Stimulated activated CD4-positive, alpha-beta T cell treated with anti-CD3 and anti-CD28 coated beads, Interleukin-1b, Interleukin-23, amount 100 ng/mL, for 4 hours (primary cell): ENCODE data around the gene EDARADD.
"Not testable (repeated sequence)": the region's sequence is repeated elsewhere in the genome, so short reads cannot be mapped to it uniquely, and the experiment has no call there.

Source experiments
- DNase-seq, 2 donors: peaks; one replicate each; pipeline ENCODE4 v3.0.0-alpha.2; 2020; ENCODE audit warnings: low read depth in 2 of 2

Gene EDARADD

DNA sequence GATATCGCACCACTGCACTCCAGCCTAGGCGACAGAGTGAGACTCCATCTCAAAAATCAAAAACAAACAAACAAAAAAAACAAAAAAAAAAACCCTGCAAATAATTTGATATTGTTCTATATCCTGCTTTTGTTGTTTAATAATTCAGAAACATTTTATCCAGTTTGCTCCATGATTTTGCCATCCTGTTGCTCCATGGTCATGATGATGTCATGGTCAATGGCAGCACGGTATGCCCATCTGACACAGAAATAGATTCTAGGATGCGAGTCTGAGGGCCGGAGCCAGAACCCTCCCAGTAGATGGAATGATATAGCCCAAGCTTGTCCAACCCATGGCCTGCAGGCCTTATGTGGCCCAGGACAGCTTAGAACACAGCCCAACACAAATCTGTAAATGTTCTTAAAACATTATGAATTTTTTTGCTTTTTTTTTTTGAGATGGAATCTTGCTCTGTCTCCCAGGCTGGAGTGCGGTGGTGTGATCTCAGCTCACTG, 39.8 kb downstream of the EDARADD start:
- DNase-seq: no peak

DNA sequence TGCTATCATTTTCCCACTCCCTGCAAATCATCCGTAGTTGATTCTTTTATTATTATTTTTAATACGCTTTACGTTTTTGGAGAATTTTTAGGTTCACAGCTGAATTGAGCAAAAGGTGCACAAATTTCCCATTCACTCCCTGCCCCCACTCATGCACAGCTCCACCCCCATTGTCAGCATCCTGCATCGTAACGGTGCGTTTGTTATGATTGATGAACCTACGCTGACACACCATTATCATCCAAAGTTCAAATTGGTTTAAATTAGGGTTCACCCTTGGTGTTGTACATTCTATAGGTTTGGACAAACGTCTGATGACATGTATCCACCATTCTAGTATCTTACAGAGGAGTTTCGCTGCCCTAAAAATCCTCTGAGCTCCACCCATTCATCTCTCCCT, 44.5 kb downstream of the EDARADD start:
- DNase-seq: no peak

DNA sequence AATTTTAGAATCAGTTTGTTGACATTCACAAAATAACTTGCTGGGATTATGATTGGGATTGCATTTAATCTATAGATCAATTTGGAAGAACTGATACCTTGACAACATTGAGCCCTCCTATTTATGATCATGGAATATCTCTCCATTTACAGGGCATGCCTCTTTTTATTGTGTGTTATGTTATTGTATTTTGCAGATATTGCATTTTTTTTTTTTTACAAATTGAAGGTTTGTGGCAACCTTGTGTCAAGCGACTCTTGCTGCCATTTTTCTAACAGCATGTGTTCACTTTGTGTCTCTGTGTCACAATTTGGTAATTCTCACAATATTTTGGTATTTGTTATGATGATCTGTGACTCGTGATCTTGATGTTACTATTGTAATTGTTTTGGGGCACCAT, 46.3 kb downstream of the EDARADD start:
- no peak for DNase-seq

- DNase-seq: no peak
Measured at GRCh38 chr1:236450779-236451178, 56.7 kb downstream of the EDARADD start.

- peak; percentile 18 to 22 for DNase-seq
Measured at GRCh38 chr1:236451796-236452373, 57.8 kb downstream of the EDARADD start.

DNA sequence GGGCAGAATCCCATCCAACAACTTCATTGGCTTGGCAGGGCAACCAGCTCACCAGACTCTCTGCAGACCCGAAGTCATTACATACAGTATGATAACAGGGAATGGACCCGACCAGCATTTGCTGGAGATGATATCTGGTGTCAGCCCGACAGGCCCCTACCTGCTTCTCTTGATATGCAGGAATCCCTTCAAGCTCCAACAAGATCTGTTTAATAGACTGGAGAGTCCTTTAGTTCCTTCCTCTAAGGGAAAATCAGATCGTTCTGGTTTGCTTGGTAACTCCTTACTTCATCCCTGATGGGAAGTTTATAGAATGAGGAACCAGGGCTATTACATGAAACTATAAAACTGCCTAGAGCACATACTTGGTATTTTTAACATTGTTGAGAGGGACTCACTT, 61.2 kb downstream of the EDARADD start:
- no peak for DNase-seq

- no peak for DNase-seq
Measured at GRCh38 chr1:236457775-236458174, 63.7 kb downstream of the EDARADD start.

- no peak for DNase-seq
Measured at GRCh38 chr1:236458996-236459395, 64.9 kb downstream of the EDARADD start.

DNA sequence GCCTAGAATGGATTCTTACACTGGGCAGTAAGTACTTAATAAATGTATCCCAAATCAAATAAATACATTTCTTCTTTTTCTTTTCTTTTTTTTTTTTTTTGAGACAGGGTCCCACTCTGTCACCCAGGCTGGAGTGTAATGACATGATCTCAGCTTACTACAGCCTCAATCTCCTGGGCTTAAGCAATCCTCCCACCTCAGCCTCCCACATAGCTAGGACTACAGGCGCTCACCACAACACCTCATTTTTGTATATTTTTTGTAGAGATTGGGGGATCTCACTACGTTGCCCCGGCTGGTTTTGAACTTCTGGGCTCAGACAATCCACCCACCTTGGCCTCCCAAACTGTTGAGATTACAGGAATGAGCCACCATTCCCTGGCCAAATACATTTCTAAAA, 66.0 kb downstream of the EDARADD start:
- no peak for DNase-seq

DNA sequence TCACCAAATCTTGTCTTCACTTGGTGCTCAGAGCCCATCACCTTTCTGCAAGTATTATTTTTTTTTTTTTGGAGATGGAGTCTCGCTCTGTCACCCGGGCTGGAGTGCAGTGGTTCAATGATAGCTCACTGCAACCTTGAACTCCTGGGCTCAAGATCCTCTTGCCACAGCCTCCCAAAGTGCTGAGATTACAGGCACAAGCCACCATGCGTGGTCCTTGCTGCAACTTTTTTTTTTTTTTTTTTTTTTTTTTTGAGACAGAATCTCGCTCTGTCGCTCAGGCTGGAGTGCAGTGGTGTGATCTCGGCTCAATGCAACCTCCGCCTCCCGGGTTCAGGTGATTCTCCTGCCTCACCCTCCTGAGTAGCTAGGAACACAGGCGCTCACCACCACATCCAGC, 70.1 kb downstream of the EDARADD start:
- DNase-seq: not testable (repeated sequence)

- DNase-seq: no peak
Measured at GRCh38 chr1:236465231-236465958, 71.3 kb downstream of the EDARADD start.

- no peak for DNase-seq
Measured at GRCh38 chr1:236465959-236466303, 71.8 kb downstream of the EDARADD start.

GRCh38 chr1:236467327-236467641, 73.2 kb downstream of the EDARADD start:
- no peak for DNase-seq

DNA sequence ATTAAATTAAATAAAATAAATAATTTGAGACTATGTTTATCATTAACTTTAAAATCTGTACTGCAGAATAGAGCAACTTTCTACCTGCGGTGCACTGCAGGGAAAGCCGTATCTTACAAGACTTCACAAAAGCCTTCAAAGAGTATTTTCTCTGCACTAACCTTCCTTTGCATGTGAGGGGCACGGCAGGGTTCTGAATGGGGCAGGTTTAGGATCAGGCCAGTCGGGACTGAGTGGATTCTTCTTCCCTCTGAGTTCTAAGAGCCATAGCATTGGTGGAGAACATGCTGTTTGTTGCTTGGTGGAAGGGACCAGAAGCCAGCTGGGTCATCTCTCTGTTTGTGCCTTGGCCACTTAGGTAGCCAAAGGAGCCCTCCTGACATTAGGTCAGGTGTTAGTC, 74.5 kb downstream of the EDARADD start:
- no peak for DNase-seq

DNA sequence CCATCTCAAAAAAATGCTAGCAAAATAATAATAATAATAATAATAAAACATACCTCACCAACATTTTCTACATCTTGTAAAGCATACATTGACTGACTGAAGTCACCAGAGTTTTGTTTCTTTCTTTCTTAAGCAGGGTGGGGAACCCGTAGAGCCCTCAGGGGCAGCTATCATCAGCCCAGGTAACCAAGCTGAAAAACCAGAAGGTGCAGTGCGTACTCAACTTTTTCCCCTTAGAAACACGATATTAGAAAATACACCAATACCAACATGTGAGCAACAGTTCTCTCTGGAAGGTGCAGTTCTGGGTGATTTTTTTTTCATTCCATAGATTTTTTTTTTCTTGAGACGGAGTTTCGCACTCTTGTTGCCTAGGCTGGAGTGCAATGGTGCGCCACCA, 75.4 kb downstream of the EDARADD start:
- no peak for DNase-seq

GRCh38 chr1:236471096-236471495, 77.0 kb downstream of the EDARADD start:
- no peak for DNase-seq

DNA sequence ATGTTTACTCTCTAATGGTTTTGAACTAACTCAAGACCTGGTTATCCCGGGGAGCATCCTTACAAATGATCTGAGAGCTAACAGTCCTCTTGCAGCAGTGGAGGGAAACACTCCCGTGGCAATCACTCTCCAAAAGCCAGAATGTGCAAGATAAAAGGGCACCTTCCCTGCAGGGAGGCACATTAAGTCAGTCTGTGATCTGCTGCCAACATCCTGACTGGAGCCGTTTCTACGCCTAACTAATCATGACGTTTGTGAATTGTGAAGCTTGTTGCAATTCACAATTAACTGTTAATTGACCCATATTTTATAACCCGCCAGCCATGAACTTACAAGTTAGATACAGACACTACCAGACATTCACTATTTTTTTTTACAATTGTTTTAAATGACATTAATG, 77.6 kb downstream of the EDARADD start:
- DNase-seq: no peak

DNA sequence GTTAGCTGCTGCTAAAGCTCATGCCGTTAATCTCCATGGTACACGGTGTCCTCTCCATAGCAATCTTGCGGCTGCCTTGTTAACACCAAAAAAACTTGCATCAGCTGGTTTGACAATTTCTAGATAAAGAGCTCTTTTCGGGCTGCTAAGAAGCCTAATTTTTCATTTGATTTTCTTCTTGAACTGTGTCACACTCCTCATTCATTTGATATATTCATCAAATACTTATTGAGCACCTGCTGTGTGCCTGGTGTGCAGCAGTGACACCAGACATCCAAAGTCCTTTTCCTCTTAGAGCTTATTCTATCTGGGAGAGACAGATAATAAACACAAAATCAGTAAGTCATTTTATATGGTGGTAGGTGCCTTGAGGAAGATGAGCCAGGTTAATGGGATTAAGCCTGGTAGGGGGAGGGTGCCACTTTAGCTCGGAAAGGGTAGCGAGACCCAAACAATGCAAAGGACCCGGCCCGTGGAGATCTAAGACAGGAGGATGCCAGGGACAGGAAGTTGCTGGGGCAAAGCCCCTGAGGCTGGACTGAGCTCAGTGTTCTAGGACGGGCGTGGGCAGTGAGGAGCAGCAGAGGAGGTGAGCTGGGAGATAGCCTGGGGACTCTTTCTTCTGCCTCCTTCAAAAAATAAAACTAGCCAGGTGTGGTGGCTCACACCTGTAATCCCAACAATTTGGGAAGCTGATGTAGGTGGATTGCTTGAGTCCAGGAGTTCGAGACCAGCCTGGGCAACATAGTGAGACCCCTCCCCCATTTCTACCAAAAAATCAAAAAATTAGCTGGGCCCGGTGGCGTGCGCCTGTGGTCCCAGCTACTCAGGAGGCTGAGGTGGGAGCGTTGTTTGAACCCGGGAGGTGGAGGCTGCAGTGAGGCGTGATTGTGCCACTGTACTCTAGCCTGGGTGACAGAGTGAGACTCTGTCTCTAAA, 79.0 kb downstream of the EDARADD start:
- no peak for DNase-seq

- no peak for DNase-seq
Measured at GRCh38 chr1:236476019-236476418, 81.9 kb downstream of the EDARADD start.

DNA sequence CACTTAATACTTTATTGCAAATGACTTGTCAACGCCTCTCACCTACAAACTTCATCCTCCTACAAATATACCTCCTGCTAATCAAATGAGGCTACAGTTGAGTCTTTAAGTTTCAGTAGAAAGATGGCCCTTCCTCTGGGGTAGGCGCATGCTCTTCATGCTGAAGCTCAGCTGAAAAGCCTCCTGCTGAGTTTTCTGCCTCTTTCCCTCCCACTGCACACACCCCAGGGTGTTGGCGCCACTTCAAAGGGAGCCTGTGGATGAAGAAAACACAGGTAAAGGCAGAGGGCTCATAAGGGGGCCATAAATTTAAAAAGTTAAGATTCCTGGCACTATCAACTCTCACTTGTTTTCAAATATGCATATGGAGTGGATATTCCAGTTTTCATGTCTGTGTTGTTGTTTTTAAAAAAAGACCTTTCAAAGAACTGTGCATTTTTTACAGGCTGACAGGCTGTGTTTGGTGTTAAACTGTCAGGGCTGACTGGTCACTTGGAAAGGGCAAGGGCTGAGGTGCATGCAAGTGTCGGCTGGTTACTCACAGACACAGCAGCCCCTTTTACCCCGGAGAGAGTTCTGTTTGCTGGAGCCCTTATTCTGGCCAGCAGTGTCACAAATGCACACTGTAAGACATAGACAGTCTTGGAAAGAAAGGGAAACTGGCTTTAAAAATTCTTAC, 86.8 kb downstream of the EDARADD start:
- no peak for DNase-seq

- DNase-seq: no peak
Measured at GRCh38 chr1:236484310-236484971, 90.4 kb downstream of the EDARADD start.
